Body of pancreas (tissue), 4 donors: Measurements from ENCODE around the gene UCK1. TPM values are rescaled to one million over a fixed set of nuclear protein-coding genes. Genes with fewer than 3 reads are reported as not detected.

Source experiments
- ATAC-seq: fragments of 150-250 bp; one replicate; pipeline ENCODE4 v1.9.1; 2016
- DNase-seq, 4 donors: peaks; one replicate each; pipeline ENCODE4 v3.0.0-alpha.2; 2019
- H3K27ac ChIP-seq, 4 donors: fragments of 200-600 bp; sonication (generic); 1 replicate in 3 of 4; 2 replicates in 1 of 4; pipeline versions ENCODE4 v1.5.1 to v1.6.1; 2016 to 2019; ENCODE audit warnings: mild to moderate bottlenecking in 1 of 4, mixed read lengths in 1 of 4, moderate library complexity in 1 of 4
- H3K27me3 ChIP-seq, 2 donors: fragments of 200-600 bp; sonication (generic); one replicate each; pipeline ENCODE4 v1.6.0; 2016; ENCODE audit warnings: mild to moderate bottlenecking in 1 of 2
- H3K36me3 ChIP-seq, 2 donors: fragments of 200-600 bp; sonication (generic); replicated peaks in 1 of 2; 2 replicates each; pipeline ENCODE4 v1.5.1; 2016; ENCODE audit warnings: low read depth in 2 of 2; ENCODE audit not compliant: insufficient read depth in 1 of 2
- H3K4me1 ChIP-seq: fragments of 200-600 bp; sonication (generic); one replicate; pipeline ENCODE4 v1.6.0; 2016
- H3K4me3 ChIP-seq, 2 donors: fragments of 200-600 bp; sonication (generic); 1 replicate in 1 of 2; 2 replicates in 1 of 2; pipeline ENCODE4 v1.5.1; 2016 to 2019
- H3K9me3 ChIP-seq, 3 donors: fragments of 200-600 bp; sonication (generic); 1 replicate in 2 of 3; 2 replicates in 1 of 3; pipeline ENCODE4 v1.5.1; 2016
- POLR2A ChIP-seq, 3 donors: fragments of 450-650 bp; IDR thresholded peaks; one replicate each; pipeline ENCODE4 v1.6.1; 2016; ENCODE audit warnings: antibody characterized with exemption in 3 of 3, mild to moderate bottlenecking in 2 of 3
- WGBS, 2 donors: methylation state at CpG; one replicate each; pipeline ENCODE4 v1.1.5; 2017; 5-methylcytosine and 5-hydroxymethylcytosine counted together
- intact Hi-C: fragments of 100-400 bp; cut with DNase I; formaldehyde crosslinking; loops from one replicate; pipeline ENCODE4 v1.15.1; 2023
- total RNA-seq, 2 donors: library from RNA; depleted of rRNA; stranded (reverse); fragments of >200 nt; gene quantifications; one replicate each; pipeline ENCODE4 v1.1.0, GENCODE V29; 2016
- TF ChIP-seq, protein P1 (sequence below), 7 experiments: fragments of 450-650 bp in 4 of 7; fragments of 200-600 bp in 3 of 7; sonication (generic) in 3 of 7; IDR thresholded peaks; one replicate each; pipeline ENCODE4 v1.5.1; 2016 to 2019; ENCODE audit warnings: antibody characterized with exemption in 7 of 7

The UCK1 gene
- total RNA-seq, 2 donors from 2014 or later, result 16.5 to 37.1 TPM

DNA sequence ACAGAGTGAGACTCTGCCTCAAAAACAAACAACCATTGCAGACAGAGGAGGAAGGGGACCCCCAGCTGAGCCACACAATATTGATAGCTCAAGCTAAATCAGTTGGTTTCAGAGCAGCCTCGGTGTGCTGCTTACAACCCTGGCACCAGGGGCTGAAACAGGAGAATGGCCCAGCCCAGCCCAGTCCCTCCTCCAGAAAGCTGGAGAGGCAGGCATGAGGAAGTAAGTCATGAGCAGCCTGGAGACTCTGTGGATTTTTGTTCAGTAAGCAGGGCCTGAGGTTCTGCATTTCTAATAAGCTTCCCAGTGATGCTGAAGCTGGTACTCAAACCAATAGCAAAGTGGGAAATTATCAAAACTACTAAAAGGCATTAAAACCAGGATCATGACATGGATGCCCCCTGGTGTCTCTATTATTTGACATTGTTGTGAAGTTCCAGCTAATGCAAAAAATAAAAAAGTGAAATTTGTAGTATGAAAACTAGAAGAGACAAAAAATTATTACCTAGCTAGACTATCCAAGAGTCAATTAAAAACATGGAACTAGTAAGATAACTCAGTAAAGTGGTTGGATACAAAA, 28.4 kb upstream of the UCK1 start:
- intact Hi-C loops, result no loop called here

GRCh38 chr9:131557855-131558548, 26.9 kb upstream of the UCK1 start:
- DNase-seq (no peak), ATAC-seq (no peak)
- no peaks in the 10 kb centered on the region for H3K36me3 ChIP-seq
- TF ChIP-seq, protein P1, sequence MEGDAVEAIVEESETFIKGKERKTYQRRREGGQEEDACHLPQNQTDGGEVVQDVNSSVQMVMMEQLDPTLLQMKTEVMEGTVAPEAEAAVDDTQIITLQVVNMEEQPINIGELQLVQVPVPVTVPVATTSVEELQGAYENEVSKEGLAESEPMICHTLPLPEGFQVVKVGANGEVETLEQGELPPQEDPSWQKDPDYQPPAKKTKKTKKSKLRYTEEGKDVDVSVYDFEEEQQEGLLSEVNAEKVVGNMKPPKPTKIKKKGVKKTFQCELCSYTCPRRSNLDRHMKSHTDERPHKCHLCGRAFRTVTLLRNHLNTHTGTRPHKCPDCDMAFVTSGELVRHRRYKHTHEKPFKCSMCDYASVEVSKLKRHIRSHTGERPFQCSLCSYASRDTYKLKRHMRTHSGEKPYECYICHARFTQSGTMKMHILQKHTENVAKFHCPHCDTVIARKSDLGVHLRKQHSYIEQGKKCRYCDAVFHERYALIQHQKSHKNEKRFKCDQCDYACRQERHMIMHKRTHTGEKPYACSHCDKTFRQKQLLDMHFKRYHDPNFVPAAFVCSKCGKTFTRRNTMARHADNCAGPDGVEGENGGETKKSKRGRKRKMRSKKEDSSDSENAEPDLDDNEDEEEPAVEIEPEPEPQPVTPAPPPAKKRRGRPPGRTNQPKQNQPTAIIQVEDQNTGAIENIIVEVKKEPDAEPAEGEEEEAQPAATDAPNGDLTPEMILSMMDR (IDR thresholded peaks at IDR 0.05), result no peak
- no peak for TF ChIP-seq POLR2A (IDR thresholded peaks at IDR 0.05)
- H3K4me1 ChIP-seq, result no peaks in the 10 kb centered on the region
- H3K27ac ChIP-seq, result no peak overlapping the region
- H3K27me3 ChIP-seq, result no peaks in the 10 kb centered on the region
- intact Hi-C loops, result no loop called here
- 95 to 96% methylated on average over 5 to 17 of the region's 25 CpGs for WGBS, 2 donors
- no peak overlapping the region for H3K4me3 ChIP-seq
- H3K9me3 ChIP-seq, result no peaks in the 10 kb centered on the region

More for the DNA sequence above, 28.4 kb upstream of the UCK1 start:
- TF ChIP-seq POLR2A (IDR thresholded peaks at IDR 0.05), result no peak
- TF ChIP-seq, protein P1 (IDR thresholded peaks at IDR 0.05), result peak in 2 of 7 experiments; percentile 15 to 31
- DNase-seq (no peak), ATAC-seq (peak; percentile 40)
- Histone ChIP-seq H3K9me3 (no peaks in the 10 kb centered on the region), H3K27ac (no peak overlapping the region), H3K4me1 (no peaks in the 10 kb centered on the region), H3K27me3 (no peaks in the 10 kb centered on the region), H3K36me3 (no peaks in the 10 kb centered on the region), H3K4me3 (no peak overlapping the region)
- 77% methylated on average over 1 of the region's 1 CpG; no CpG with 5 or more reads in 1 of the 2 donors for WGBS, 2 donors

- WGBS, 2 donors, result 90 to 93% methylated on average over 9 to 15 of the region's 15 CpGs
- H3K4me1 ChIP-seq, result no peaks in the 10 kb centered on the region
- TF ChIP-seq POLR2A (IDR thresholded peaks at IDR 0.05), result no peak
- ATAC-seq (no peak), DNase-seq (no peak)
- no peak overlapping the region for H3K4me3 ChIP-seq
- intact Hi-C loops, result no loop called here
- no peak overlapping the region for H3K27ac ChIP-seq
- H3K27me3 ChIP-seq, result no peaks in the 10 kb centered on the region
- H3K36me3 ChIP-seq, result no peaks in the 10 kb centered on the region
- no peaks in the 10 kb centered on the region for H3K9me3 ChIP-seq
Measured at GRCh38 chr9:131555841-131556673, 25.0 kb upstream of the UCK1 start.

DNA sequence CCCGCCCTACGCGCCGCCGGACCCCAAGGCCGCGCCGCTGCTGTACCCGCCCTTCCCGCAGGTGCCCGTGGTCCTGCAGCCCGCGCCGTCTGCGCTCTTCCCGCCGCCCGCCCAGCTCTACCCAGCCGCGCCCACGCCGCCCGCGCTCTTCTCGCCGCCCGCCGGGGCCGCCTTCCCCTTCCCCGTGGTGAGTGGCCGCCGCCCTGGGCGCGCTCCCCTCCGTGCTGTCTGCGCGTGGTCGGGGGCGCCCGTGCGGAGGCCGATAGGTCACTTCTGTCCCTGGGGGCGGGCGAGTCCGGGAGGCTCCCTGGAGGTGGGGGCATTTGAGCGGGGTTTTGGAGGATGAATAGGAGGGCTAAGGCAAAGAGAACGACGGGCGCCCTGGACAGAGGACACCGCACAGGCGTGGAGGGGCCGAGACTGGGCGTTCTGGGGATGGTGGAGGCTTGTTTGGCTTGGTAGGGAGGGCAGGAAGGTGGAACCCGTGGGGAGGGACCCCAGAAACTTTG, 23.8 kb upstream of the UCK1 start:
- H3K4me1 ChIP-seq, result no peaks in the 10 kb centered on the region
- TF ChIP-seq POLR2A (IDR thresholded peaks at IDR 0.05), result no peak
- TF ChIP-seq, protein P1 (IDR thresholded peaks at IDR 0.05), result no peak
- no peaks in the 10 kb centered on the region for H3K27me3 ChIP-seq
- DNase-seq (no peak), ATAC-seq (no peak)
- no peaks in the 10 kb centered on the region for H3K9me3 ChIP-seq
- intact Hi-C loops, result no loop called here
- 62 to 91% methylated on average over 40 to 54 of the region's 54 CpGs for WGBS, 2 donors
- no peak overlapping the region for H3K27ac ChIP-seq
- no peaks in the 10 kb centered on the region for H3K36me3 ChIP-seq
- no peak overlapping the region for H3K4me3 ChIP-seq
